OCI-LY3 (cell line): ENCODE results near the gene PAIP2.

Experiments
- EZH2phosphoT487 ChIP-seq: fragments of 200-600 bp; shearing (Covaris generic); IDR thresholded peaks from 2 replicates; pipeline ENCODE4 v1.6.1; 2018; ENCODE audit warnings: antibody characterized with exemption, mixed run types, low read depth
- TF ChIP-seq, protein P1 (sequence below): fragments of 200-600, 300-600 bp; sonication (generic); IDR thresholded peaks from 2 replicates; pipeline ENCODE4 v1.5.1; 2014; ENCODE audit warnings: antibody characterized with exemption, low read length, low read depth

DNA sequence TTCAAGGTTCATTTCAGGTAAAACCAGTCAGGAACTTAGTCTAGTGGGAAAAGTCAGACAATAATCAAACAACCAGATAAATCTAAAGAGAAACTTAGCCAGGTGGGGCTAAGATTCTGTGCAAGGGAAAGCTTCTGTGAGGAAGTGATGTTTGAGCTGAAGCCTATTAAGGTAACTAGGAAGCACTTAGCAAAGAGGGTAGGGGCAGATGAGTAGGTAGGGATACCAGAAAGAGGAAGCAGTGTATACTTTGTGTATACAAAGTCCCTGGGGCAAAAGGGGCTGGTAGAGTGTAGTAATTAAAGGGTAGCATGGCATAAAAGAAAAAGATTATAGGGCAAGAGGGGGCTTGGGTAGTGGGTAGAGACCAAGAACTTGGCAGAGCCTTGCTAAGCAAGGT, 65.9 kb downstream of the PAIP2 start:
- TF ChIP-seq, protein P1, sequence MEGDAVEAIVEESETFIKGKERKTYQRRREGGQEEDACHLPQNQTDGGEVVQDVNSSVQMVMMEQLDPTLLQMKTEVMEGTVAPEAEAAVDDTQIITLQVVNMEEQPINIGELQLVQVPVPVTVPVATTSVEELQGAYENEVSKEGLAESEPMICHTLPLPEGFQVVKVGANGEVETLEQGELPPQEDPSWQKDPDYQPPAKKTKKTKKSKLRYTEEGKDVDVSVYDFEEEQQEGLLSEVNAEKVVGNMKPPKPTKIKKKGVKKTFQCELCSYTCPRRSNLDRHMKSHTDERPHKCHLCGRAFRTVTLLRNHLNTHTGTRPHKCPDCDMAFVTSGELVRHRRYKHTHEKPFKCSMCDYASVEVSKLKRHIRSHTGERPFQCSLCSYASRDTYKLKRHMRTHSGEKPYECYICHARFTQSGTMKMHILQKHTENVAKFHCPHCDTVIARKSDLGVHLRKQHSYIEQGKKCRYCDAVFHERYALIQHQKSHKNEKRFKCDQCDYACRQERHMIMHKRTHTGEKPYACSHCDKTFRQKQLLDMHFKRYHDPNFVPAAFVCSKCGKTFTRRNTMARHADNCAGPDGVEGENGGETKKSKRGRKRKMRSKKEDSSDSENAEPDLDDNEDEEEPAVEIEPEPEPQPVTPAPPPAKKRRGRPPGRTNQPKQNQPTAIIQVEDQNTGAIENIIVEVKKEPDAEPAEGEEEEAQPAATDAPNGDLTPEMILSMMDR = no peak
- TF ChIP-seq EZH2phosphoT487 = no peak
